ENCODE results near the gene CEP295NL. TPM values are rescaled to one million over a fixed set of nuclear protein-coding genes. Genes with fewer than 3 reads are reported as not detected.

CEP295NL gene
- total RNA-seq, 1 experiment from 2014 or later, result 0.66 TPM

- Histone ChIP-seq H3T11ph (ENCODE audit: low read length) (no peak overlapping the region), H2BK20ac (ENCODE audit: low read depth, low read length, poor library complexity, severe bottlenecking) (no peak overlapping the region), H2BK15ac (ENCODE audit: low read depth, low read length) (no peak overlapping the region), H3K4ac (ENCODE audit: low read depth, low read length) (no peak overlapping the region), H3K23me2 (ENCODE audit: insufficient read length, low read depth, low read length, poor library complexity, severe bottlenecking) (no peaks in the 10 kb centered on the region), H2BK5ac (ENCODE audit: insufficient read length, low read length) (no peak overlapping the region), H3K27me3 (ENCODE audit: insufficient read depth, low read length) (no peaks in the 10 kb centered on the region), H2AFZ (ENCODE audit: low read length) (no peak overlapping the region), H3K9ac (ENCODE audit: extremely low read depth, insufficient read length, low read length) (no peak overlapping the region), H3K56ac (ENCODE audit: insufficient read length, low read depth, low read length) (no peak overlapping the region), H4K8ac (replicated peaks; ENCODE audit: insufficient read length, low read depth, low read length) (no peak overlapping the region), H3K18ac (ENCODE audit: insufficient read length, low read depth, low read length) (no peak overlapping the region), H2BK12ac (ENCODE audit: insufficient read length, low read depth, low read length) (no peak overlapping the region), H3K27ac (ENCODE audit: insufficient read length, low read depth, low read length) (no peak overlapping the region), H3K4me1 (ENCODE audit: insufficient read depth, low read length) (no peaks in the 10 kb centered on the region; the same call in 1 of the 2 replicates), H3K14ac (ENCODE audit: insufficient read depth, low read length) (no peak overlapping the region), H3K79me2 (ENCODE audit: insufficient read depth, low read length) (no peaks in the 10 kb centered on the region), H3K23ac (ENCODE audit: insufficient read length, low read depth, low read length) (no peak overlapping the region), H3K79me1 (ENCODE audit: insufficient read depth, low read depth, low read length, poor library complexity, severe bottlenecking) (no peaks in the 10 kb centered on the region), H2AK5ac (ENCODE audit: insufficient read length, low read length) (no peak overlapping the region), H4K20me1 (ENCODE audit: control insufficient read depth, insufficient read depth, insufficient read length) (no peaks in the 10 kb centered on the region), H3K9me3 (ENCODE audit: control insufficient read depth, low read depth, low read length) (no peaks in the 10 kb centered on the region), H3K4me2 (ENCODE audit: insufficient read depth, insufficient read length, low read length) (no peak overlapping the region), H4K91ac (ENCODE audit: insufficient read length, low read depth, low read length) (no peak overlapping the region), H2BK120ac (ENCODE audit: low read depth, low read length, poor library complexity, severe bottlenecking) (no peak overlapping the region), H4K5ac (ENCODE audit: insufficient read length, low read depth, low read length) (no peak overlapping the region)
- Mint-ChIP-seq H3K4me1 (peaks cover 2 to 3% of the 10 kb centered on the region in 2 experiments; a peak in 1 of 4 replicates), H3K36me3 (ENCODE audit: insufficient read depth in 1 of 3, low read depth in 3 of 3) (peaks cover 1 to 12% (median 10%) of the 10 kb centered on the region in 3 experiments; a peak in 6 of 7 replicates), H3K9me3 (no peaks in the 10 kb centered on the region), H3K4me3 (no peak overlapping the region), H3K27ac (no peak overlapping the region), H3K27me3 (ENCODE audit: low read depth) (no peaks in the 10 kb centered on the region)
- no CpG with 5 or more reads among the region's 4 CpGs for WGBS (ENCODE audit: extremely low coverage, insufficient read length, low lambda C conversion rate)
- TF ChIP-seq CTCF (conservative IDR thresholded peaks at IDR 0.05), result no peak
- no peak for DNase-seq
Measured at GRCh38 chr17:78861229-78861628, 41.8 kb downstream of the CEP295NL start.

All from H9 (cell line).